ENCODE measurements around the gene GNA12. TPM values are rescaled to one million over a fixed set of nuclear protein-coding genes. Genes with fewer than 3 reads are reported as not detected.

The GNA12 gene
- total RNA-seq, 4 donors from 2014 or later, result 23.3 to 30.5 (median 28.7) TPM

DNA sequence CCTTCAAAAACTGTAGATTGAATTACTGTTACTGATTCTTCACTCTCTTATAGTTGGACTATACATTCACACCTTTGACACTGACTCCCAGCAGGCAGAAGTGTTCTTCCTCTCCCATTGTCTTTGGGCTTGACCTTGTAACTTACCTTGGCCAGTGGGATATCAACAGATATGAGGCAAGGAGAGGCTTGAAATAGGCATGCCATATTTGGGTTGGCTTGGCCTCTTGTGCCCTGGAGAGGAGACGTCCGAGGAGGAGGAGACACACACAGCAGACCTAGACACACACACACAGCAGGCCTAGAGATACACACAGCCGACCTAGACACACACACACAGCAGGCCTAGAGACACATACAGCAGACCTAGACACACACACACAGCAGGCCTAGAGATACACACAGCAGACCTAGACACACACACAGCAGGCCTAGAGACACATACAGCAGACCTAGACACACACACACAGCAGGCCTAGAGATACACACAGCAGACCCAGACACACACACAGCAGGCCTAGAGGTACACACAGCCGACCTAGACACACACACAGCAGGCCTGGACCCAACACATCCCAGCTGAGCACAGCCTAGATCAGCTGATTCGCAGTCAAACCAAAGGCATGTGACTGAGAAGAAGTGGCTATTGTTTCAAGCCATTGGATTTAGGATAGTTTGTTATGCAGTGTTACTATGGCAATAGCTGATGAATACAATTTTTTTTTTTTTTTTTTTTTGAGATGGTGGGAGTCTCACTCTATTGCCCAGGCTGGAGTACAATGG, 12.5 kb upstream of the GNA12 start:
- TF ChIP-seq, protein P1, sequence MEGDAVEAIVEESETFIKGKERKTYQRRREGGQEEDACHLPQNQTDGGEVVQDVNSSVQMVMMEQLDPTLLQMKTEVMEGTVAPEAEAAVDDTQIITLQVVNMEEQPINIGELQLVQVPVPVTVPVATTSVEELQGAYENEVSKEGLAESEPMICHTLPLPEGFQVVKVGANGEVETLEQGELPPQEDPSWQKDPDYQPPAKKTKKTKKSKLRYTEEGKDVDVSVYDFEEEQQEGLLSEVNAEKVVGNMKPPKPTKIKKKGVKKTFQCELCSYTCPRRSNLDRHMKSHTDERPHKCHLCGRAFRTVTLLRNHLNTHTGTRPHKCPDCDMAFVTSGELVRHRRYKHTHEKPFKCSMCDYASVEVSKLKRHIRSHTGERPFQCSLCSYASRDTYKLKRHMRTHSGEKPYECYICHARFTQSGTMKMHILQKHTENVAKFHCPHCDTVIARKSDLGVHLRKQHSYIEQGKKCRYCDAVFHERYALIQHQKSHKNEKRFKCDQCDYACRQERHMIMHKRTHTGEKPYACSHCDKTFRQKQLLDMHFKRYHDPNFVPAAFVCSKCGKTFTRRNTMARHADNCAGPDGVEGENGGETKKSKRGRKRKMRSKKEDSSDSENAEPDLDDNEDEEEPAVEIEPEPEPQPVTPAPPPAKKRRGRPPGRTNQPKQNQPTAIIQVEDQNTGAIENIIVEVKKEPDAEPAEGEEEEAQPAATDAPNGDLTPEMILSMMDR (IDR thresholded peaks at IDR 0.05; ENCODE audit: low read depth), result no peak

DNA sequence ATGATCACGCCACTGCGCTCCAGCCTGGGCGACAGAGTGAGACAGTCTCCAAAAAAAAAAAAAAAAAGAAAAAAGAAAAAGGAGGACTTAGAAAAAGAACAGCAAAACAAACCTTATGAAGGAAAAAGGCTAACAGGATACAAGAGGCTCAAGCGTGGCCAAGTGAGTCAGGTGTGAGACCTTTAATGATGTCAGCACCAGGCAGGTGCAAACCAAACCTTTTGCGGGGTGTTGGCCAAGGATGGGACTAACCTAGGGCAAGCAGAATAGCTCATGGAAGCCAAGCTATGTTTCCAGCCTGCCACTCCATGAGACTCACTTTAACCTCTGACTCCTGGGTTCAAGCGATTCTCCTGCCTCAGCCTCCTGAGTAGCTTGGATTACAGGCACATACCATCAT, 11.3 kb upstream of the GNA12 start:
- TF ChIP-seq, protein P1 (IDR thresholded peaks at IDR 0.05; ENCODE audit: low read depth), result no peak

DNA sequence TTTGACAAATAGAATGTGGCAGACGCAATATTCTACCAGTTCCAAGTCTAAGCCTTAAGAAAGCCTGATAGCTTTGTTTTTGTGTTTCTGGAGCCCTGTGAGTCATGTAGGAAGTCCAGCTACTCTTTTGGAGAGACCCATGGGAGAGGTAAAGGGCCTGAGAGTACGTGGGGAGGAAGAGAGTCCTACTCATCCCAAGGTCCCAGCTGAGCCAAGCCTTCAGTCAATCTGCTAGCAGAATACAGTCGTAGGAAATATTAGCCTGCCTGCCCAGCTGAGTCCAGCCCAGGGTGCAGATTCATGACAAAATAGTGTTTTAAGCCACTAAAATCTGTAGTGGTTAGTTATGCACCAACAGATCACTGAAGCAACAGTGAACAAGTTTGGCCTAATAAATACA, 9.0 kb upstream of the GNA12 start:
- TF ChIP-seq, protein P1 (IDR thresholded peaks at IDR 0.05; ENCODE audit: low read depth), result no peak

DNA sequence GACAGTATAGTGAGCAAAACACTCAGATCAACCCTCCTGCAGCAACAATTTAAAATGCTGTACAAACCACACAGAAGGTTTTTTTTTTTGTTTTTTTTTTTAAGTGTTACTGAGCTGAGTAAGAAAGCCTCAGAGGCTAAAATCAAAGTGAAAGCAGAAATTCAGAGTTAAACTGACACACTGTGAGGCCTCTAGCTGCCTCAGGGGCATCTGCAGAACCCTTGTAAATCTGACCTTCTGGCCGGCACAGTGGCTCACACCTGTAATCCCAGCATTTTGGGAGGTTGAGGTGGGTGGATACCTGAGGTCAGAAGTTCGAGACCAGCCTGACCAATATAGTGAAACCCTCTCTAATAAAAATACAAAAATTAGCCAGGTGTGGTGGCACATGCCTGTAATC, 7.4 kb upstream of the GNA12 start:
- TF ChIP-seq, protein P1 (IDR thresholded peaks at IDR 0.05; ENCODE audit: low read depth), result no peak

DNA sequence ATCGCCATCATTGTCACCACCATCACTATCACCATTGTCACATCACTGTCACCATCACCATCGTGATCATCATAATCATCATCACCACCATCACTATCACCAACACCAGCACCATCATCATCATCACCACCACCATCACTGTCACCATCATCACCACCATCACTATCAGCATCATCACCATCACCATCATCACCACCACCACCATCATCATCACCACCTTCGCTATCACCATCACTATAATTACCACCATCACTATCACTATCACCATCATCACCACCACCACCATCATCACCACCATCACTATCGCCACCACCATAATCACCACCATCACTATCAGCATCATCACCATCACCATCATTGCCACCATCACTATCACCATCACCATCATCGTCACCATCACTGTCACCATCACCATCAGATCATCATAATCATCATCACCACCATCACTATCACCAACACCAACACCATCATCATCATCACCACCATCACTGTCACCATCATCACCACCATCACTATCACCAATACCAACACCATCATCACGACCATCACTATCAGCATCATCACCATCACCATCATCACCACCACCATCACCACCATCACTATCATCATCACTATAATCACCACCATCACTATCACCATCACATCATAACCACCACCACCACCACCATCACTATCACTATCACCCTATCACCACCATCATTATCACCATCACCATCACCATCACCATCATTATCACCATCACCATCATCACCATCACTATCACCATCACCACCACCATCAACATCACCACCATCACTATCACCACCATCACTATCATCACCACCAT, 6.0 kb upstream of the GNA12 start:
- TF ChIP-seq, protein P1 (IDR thresholded peaks at IDR 0.05; ENCODE audit: low read depth), result no peak

DNA sequence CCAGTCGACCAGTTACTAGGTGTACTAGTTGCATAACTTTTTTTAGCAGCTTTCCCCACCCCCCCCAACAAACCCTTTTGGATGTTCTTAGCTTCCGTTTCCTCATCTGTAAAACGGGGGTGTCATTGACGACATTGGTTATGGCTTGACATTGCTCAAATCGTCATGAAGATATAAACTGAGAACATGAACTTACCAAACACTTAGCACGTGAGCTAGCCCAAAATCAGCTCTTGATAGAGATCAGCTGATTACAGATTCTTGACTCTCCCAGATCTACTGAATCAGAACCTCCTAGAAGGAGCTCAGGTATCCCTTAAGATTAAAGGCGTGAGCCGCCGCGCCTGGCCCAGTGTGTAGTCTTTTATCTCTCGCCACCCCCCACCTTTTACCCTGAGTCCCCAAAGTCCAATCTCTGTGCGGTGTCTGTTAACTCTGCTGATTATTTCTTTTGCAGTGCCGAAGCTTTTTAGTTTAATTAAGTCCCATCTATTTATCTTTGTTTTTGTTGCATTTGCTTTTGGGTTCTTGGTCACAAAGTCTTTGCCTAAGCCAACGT, 1.0 kb upstream of the GNA12 start:
- TF ChIP-seq, protein P1 (IDR thresholded peaks at IDR 0.05; ENCODE audit: low read depth), result no peak

DNA sequence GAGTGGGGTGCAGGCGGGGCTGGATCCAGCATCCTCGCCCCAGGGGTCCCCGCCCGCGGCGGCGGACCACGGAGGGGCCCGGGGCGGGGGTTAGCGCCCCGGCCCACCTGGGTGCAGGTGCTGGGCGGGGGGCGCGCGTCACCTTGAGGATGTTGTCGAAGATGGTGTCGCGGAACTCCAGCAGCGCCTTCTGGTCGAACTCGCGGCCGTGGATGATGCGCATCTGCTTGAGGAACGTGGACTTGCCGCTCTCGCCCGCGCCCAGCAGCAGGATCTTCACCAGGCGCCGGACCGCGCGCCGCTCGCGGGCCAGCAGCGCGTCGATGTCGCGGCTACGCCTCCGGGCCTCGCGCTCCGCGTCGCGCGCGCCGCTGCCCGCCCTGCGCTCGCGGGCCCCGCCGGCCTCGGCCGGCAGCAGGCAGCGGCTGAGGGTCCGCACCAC, 376 bp downstream of the GNA12 start:
- TF ChIP-seq, protein P1 (IDR thresholded peaks at IDR 0.05; ENCODE audit: low read depth), result no peak
